ENCODE measurements around the gene MYO5B.

GRCh38 chr18:50053111-50053510, 141.8 kb downstream of the MYO5B start:
- TF ChIP-seq CTCF (conservative IDR thresholded peaks at IDR 0.05), result no peak
- no peak for TF ChIP-seq ZFX (IDR thresholded peaks at IDR 0.05)
